Stimulated activated CD8-positive, alpha-beta memory T cell treated with anti-CD3 and anti-CD28 coated beads, Interleukin-15, amount 100 ng/mL, for 24 hours (primary cell): ENCODE measurements around the gene RNF225.
A peak's percentile ranks its signal among the peaks of the same experiment; 100 is the strongest.
"Not testable (repeated sequence)": the region's sequence is repeated elsewhere in the genome, so short reads cannot be mapped to it uniquely, and the experiment has no call there.

ENCODE experiments used
- DNase-seq: peaks from one replicate; pipeline ENCODE4 v3.0.0-alpha.2; 2020; ENCODE audit warnings: low read depth

Gene RNF225

DNA sequence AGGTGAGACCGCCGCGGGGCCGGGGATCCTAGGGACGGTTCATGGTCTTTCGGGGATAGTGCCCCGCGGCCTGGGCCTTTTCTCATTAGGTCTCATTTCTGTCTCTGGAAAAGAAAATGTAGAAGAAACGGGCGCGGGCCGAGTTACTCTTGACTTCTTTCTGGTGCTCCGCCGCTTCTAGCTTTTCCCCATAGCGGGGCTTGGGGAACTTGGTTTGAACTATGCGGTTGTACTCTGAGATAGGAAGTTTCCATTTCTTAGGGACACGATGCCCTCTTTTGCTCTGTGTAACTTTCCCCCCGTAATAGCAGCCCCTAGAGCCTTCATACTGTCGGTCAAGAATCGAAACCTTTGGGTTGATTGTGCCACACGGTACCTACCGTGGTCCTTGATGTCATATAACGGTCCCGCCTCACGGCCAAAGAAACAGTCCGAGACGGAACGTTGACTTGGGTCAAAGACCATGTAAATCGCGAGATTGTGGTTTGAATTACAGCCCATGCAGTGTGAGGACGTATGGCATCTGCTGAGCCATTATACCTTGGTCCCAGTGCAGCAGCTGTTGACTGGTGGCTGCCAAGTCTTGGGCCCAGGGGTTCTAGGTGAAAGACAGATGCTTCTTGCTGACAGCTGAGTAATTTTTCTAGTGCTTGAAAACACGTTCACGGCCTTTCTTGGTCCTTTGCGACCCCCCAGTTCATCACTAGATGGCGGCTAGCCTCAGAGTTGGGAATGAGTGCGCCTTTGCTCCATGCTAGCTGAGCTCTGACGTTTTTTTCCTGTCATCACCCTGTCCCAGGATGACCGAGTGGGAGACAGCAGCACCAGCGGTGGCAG lies 7.9 kb upstream of the RNF225 start:
- DNase-seq: no peak

DNA sequence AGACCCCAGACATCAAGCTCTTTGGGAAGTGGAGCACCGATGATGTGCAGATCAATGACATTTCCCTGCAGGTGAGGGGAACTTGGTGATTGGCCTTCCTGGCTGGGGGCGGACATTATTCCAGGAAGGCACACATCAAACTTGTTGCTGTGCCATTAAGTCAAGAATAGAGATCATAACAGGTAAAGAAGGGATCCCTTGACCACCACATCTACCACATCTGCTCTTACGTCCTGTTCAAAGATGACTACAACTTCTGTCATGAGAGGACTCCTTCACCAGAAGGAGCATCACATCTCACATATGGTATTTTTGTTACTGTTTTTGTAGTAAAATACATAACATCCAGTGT lies 7.3 kb upstream of the RNF225 start:
- DNase-seq: no peak

DNA sequence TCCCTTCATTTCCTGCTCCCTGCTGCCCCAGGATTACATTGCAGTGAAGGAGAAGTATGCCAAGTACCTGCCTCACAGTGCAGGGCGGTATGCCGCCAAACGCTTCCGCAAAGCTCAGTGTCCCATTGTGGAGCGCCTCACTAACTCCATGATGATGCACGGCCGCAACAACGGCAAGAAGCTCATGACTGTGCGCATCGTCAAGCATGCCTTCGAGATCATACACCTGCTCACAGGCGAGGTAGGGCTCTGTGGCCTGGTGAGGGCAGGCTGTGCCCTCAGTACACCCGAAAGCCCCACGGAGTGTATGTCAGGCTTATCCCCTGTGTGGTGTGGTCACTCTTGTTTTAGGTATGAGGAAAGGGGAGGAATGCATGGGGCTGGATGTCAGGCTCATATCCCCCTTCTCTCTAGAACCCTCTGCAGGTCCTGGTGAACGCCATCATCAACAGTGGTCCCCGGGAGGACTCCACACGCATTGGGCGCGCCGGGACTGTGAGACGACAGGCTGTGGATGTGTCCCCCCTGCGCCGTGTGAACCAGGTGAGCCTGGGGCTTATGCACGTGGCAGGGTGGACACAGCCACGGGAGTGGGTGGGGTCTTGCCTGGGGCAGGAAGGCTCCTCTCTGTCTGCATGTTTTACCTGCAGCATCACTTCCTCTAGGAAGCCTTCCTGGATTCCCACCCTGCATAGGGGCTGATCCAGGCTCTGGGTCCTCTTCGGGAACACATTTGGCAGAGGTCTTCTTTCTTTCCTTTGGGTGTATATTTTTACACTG lies 2.3 kb upstream of the RNF225 start:
- no peak for DNase-seq

DNA sequence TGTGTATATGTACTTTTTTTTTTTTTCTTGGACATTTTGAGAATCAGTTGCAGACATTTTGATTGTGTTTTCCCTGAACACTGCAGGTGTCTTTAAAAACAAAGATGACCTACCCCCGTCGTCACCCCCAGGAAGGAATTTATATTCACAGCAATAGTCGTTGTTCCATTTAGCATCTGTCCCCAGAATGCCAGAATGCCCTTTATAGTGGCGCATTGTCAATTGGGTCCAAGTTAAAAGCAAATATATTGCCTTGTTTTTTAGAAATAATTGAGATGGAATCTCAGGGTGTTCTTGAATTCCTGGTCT lies 1.8 kb upstream of the RNF225 start:
- DNase-seq: no peak

DNA sequence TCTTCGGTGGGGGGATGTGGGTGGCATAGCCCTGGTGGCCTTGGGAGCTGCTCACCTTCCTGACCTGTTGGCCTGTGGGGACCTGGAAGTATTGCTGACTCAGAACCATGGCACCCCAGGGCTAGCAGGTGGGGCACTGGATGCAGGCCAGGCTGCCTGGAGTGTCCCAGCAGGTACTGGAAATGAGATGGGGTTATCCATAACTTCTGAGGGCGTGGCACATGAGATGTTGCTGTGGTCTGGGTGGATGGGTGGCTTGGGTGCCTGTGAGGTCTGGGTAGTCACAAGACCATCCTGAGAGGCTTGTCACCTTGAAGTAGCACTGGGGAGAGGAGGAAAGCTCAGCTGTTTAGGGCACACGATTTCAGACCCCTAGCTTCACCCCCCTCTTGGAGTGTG lies 636 bp upstream of the RNF225 start:
- DNase-seq: no peak

DNA sequence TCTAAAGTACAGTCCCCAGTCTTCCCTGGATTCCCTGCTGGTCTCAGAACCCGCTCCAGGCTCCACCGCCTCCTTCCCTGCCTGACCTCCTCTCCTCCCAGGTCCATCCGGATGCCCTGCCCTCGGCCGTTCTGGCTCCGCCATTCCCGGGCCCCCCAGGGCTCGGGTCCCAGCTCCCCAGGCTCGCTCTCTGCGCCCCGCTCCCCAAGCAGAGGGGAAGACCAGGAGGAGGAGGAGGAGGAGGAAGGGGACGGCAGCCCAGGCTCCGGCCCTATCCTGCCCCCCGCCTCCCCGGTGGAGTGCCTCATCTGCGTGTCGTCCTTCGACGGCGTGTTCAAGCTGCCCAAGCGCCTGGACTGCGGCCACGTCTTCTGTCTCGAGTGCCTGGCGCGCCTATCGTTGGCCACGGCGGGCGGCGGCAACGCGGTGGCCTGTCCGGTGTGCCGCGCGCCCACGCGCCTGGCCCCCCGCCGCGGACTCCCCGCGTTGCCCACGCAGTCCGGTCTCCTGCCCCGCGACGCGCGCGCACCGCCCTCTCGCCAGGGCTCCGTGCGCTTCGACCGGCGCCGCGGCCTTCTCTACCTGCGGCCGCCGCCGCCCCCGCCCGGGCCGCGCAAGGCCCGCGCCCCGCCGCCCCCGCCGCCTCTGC lies 647 bp downstream of the RNF225 start:
- DNase-seq: no peak

DNA sequence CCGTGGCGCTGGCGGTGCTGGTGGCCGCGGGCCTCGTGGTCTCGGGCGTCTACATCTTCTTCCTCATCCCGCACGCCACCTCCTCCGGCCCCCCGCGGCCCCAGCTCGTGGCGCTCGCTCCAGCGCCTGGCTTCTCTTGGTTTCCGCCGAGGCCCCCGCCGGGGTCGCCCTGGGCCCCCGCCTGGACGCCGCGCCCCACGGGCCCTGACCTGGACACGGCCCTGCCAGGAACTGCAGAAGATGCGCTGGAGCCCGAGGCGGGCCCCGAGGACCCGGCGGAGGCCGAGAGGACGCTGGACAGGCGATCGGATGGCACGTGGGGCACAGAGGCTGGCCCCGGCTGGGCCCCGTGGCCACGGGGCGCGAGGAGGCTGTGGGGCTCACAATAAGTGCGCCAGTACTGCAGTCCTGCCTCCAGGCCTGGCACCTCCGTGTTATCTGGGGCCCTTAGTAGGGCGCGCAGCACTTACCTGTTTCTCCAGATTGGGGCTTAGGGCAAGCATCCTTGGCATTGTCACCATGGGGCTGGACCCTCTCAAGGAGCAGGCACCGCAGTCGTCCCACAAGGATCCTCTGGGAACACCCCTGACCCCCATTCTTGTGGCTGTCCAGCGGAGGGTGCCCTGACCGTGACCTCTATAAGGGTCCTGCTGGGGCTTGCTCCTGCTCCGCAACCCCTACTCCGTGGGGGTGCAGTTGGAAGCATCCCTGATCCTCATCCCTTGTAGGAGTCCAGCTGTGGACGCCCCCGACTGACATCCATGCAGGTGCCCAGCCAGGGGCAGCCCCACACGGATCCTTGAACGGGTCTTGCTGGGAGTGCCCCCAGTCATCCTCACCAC lies 1.5 kb downstream of the RNF225 start:
- DNase-seq: no peak

DNA sequence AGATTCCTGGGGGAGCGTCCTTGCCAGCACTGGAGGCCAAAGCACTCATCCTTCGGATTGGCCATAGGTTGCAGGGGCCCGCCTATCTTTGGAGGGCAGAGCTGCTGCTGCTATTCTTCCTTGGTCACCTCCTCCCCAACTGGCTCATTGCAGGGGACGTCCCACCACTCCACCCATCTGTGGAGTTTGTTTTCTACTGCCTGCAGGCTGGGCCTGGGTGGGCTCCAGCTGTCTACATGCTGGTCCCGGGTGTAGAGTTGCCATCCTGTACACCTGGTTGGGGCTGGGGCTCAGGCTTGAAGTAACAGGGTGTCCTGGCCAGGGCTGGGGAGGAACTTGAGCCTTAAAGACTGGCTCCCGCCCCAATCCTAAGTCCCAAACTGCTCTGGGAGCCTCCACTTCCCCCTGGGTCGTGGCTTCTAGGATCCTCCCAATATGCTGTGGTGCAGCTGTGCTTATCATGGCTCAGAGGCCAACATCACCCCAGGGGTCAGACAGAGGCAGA lies 2.1 kb downstream of the RNF225 start:
- DNase-seq: no peak

DNA sequence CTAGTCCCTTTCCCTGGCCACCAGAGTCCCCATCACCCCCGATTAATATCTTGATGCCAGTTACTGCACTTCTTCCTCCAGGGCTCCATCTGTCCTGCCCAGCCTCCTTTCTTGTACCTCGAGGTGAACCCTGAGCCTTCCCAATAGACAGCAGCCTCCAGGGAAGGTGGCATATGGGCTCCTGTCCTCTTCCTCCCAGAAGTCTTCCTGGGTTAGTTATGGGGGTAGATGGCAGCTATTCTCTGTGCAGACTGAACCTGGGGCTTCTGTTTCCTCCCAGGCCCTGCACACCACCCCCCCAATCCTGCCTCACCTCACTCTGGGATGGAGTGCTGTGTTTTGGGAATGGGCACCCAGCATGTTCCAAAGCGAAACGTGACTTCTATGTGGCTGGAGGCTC lies 2.6 kb downstream of the RNF225 start:
- DNase-seq: no peak

DNA sequence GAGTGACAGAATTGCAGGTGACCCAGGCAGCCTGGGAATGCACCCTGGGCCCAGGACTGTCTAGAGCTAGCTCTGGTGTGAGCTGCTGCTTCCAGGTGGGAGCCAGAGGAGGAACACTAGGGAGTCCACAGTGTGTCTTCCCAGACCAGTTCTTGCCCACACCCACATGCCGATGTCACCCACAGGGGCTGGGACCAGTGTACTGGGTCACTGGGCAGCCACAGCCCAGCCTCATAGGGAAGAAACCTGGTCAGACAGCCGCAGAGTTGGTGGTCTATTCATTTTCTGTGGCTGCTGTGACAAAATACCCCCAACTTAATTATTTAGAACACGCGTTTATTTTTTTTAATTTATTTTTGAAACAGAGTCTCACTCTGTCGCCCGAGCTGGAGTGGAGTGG lies 3.1 kb downstream of the RNF225 start:
- no peak for DNase-seq

DNA sequence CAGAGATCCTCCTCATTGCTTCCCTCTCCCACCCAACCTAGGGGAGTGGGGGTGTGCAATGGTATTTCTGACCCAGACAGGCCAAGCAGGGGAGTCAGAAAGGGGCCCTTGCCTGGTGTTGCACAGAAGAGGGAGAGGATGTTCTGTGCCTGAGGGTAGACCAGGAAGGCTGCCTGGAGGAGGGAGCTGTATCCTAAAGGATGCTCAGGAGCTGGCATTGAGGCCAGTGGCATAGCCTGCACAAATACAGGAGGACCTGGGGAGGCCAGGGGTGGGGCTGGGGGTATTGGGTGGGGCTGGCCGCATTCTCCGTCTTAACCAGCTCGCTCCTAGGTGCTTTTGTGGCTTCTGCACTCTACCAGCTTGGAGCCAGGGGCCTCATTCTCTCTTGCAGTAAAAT lies 4.4 kb downstream of the RNF225 start:
- no peak for DNase-seq

DNA sequence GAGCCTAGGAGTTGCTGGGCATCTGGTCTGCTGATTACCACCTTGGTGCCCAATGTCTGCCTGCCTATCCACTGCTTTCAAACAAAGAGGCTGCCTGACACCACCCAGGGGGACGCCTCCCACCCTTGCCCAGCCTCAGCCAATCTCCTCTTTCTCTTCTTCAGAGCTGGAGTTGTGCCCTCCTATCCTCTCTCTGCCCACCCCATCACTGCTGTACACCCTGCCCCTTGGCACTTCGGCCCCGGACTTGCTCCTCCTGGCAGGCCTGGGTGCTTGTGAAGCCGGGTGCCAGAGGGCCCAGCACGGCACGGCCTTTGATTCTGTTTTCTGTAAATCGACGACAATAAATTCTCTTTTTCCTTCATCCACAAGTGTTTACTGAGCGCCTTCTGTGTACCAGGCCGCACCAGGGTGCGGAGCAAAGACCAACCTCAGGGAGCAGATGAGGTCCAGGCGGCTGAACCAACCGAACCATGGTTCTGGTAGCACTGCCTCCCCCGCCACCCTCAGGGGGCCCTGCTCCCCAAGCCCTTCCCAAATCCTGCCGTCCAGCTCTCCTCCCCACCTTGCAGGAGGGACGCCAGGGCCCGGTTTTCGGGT lies 5.0 kb downstream of the RNF225 start:
- no peak for DNase-seq

DNA sequence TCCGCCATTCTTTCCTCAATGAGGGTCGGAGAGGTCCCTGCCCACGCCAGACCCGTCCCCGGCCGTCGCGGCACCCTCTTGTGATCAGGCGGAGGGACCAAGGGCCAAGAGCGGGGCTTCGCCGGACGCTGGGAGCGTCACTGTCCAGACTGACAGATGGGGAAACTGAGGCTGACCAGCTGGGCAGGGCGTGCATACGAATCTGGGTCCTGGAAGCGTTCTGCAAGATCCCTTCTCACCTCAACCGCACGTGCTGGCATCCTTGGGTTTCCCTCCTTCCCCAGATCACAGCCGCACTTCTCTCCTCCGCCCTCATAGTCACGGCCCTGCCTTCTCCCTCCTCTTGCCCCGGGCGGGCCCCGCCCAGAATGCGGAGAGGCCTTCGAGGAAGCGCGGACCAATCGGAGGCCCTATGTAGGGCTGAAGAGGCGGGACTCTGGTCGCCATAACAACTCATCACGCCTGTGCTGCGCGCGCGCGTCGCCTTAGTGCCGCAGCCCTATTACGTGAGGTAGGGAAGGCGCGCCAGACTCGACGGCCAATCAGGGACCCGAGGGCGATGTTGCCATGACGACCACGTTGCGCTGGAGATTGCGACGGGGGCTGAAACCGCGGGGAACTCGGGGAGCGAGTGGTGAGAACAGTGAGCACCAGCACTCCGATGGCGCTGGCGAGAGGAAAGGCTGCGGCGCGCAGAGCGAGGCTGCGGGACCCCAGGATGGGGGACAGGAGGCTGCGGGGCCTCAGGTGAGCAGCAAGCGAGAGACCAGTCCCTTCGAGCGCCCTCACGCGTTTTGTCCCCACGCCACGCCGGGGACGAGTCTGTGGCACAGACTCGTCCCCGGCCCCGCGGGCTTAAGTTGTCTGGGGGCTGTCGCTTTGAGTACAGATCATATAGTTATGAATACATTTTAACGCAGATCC lies 5.7 kb downstream of the RNF225 start:
- peak; percentile 96 for DNase-seq

DNA sequence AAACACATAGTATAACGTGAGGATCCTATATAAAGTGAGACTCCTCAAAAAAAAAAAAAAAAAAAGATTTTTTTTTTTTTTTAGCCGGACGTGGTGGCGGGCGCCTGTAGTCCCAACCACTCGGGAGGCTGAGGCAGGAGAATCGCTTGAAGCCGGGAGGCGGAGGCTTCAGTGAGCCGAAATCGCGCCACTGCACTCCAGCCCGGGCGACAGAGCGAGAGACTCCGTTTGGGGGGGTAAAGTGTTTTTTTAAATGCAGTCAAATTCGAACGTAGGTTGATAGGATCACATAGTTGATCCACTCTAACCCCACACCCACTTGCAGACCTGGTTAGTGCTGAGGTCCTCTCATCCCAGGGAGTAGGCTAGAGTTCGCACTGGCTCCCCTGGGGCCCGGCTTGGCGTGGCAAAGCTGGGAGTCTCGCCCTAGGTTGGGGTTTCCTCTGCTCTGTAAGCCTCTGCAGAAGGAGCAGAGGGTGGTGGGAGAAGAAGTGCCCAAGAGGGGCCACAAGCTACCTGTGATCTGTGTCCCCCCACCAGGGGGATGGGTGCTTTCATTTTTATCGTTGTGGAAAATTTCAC lies 6.5 kb downstream of the RNF225 start:
- DNase-seq: no peak

DNA sequence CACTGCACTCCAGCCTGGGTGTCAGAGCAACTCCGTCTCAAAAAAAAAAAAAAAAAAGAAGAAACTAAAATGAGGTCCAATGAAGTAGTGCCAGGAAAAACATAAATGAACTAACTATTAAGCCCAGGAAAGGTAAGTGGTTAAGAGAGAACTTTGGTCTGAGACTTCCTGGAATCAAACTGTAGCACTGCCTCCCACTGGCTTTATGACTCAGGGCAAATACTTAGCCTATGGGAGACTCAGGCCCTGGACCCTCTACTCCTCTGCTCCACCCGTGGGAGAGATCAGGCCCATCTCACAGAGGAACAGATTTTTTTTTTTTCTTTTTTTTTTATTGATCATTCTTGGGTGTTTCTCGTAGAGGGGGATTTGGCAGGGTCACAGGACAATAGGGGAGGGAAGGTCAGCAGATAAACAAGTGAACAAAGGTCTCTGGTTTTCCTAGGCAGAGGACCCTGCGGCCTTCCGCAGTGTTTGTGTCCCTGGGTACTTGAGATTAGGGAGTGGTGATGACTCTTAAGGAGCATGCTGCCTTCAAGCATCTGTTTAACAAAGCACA lies 8.5 kb downstream of the RNF225 start:
- not testable (repeated sequence) for DNase-seq

DNA sequence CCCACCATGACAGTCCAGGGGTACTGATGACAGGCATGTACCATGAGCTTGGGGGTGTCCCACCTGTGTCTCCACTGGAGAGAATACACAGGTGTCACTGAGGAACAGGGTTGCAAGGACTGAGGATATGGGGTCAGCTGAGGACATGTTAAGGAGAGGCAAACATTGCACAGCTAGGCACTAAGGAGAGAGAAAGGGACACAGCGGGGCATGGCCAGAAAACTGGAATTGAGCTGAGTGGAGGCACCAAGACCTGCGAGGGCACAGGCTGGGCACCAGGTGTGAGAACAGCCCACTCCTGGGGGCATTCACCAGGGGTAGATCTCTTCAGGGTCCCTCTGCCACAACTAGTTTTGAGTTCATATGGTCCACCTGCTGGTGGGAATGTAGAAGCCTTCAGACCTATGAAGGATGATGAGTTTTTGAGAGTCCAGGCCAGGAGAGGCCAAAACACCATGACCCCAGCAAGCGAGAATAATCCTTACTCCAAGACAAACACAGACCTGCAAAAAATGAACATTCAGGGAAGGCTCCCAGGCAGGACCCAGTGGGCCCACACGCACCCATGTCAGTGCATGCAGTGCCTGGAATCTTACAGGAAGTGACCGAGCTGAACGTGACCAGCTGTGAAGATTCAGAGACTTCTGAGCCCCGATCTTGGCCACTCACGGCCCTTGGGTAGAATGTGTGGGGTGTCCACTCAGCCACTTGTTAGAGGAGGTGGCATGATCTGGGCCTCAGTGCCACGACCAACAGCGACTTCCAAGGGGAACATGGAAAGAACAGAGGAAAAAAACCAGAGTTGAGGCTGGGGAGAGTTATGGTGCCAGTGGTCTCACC lies 11.6 kb downstream of the RNF225 start:
- no peak for DNase-seq

DNA sequence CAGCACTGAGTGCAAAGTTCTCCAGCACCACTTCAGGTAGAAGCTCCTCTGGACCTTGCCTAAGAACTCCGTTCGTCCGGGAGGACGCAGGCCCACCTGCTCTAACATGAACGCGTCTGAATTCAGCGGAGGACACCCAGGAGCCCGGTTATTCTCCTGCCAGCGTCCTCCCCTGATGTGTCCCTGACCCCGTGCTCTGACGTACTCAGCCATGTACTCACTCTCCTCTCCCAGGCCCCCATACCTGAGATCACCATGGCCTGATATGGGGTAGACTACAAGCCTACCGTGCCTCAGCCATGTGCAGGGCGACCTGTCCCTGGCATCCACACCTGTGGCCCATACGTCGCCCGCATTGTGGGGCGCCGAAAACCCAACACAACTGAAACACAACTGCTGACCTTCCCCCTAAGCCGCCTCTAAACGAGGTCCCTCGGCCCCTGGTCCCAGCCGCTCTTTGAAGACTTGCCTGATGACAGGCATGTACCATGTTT lies 12.2 kb downstream of the RNF225 start:
- no peak for DNase-seq

DNA sequence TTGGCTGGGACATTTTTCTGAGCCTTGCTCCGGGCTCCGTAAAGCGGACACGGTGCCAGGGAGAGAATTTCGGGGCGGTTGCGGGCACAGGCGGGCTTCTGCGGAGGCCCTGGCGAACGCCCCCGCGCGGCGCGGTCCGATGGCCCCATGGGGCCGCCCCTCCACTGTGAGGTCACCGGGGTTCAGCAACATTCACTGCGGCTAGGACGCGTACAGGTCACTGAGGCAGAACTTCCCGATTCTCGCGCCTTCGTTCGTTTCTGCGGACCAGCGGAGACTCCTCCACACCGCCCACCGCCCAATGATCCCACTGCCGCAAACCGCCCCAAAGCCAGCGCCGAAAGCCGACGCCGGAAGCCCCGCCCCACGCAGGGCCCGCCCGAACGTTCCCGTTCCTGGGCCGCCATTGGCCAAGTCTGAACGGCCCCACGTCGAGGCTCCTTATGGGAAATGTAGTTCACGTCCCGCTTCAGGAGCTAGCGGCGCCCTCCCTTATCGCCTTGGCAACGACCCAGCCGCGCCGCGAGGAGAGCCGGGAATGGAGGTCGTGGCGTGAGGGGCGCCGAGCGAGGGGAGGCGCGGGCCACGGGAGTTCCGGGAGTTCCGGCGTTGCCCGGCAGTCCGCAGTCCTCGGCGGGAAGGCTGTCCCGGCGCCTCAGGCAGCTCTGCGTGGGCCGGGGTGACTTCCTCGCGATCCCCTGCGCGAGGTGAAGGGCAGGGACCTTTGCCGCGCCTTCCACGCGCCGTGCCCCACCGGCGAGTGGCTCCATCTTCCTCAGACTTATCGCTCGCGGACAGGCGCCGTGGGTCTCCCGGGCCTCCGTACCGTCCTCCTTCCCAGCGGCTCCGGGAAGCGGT lies 12.9 kb downstream of the RNF225 start, which contains the start of gene ZNF584:
TSS of gene ZNF584 (plus strand) at position 498 of the 858 bp plus-strand sequence. CDS start 499 bp downstream, outside the sequence.
- peak; percentile 87 for DNase-seq
